ENCODE data around the gene AMMECR1. TPM values are rescaled to one million over a fixed set of nuclear protein-coding genes. Genes with fewer than 3 reads are reported as not detected.
"Not testable (repeated sequence)": the region's sequence is repeated elsewhere in the genome, so short reads cannot be mapped to it uniquely, and the experiment has no call there.

Gene AMMECR1
- total RNA-seq, 6 donors from 2014 or later = 1.4 to 20.1 (median 8.0) TPM

- H3K27ac ChIP-seq = no peak overlapping the region
- 50 to 82% methylated on average over 6 of the region's 6 CpGs for WGBS, 2 donors
- TF ChIP-seq, protein P1, sequence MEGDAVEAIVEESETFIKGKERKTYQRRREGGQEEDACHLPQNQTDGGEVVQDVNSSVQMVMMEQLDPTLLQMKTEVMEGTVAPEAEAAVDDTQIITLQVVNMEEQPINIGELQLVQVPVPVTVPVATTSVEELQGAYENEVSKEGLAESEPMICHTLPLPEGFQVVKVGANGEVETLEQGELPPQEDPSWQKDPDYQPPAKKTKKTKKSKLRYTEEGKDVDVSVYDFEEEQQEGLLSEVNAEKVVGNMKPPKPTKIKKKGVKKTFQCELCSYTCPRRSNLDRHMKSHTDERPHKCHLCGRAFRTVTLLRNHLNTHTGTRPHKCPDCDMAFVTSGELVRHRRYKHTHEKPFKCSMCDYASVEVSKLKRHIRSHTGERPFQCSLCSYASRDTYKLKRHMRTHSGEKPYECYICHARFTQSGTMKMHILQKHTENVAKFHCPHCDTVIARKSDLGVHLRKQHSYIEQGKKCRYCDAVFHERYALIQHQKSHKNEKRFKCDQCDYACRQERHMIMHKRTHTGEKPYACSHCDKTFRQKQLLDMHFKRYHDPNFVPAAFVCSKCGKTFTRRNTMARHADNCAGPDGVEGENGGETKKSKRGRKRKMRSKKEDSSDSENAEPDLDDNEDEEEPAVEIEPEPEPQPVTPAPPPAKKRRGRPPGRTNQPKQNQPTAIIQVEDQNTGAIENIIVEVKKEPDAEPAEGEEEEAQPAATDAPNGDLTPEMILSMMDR (IDR thresholded peaks at IDR 0.05) = peak in 5 of 6 experiments; percentile 15 to 53 (median 29)
- TF ChIP-seq POLR2AphosphoS5 (IDR thresholded peaks at IDR 0.05) = no peak
- no peaks in the 10 kb centered on the region for H3K9me3 ChIP-seq
- H3K36me3 ChIP-seq = no peaks in the 10 kb centered on the region
- no peaks in the 10 kb centered on the region for H3K27me3 ChIP-seq
- ATAC-seq (ENCODE audit: low FRiP score in 2 of 2) (no peak), DNase-seq (no peak)
- H3K4me1 ChIP-seq = peaks cover 0 to 5% (median 2%) of the 10 kb centered on the region in 4 donors
- no peak overlapping the region for H3K4me3 ChIP-seq
Measured at GRCh38 chrX:110156167-110156754, 161.6 kb downstream of the AMMECR1 start.

GRCh38 chrX:110155759-110156158 lies 162.1 kb downstream of the AMMECR1 start:
- WGBS, 2 donors = 44 to 100% methylated on average over 1 of the region's 1 CpG
- DNase-seq (no peak), ATAC-seq (ENCODE audit: low FRiP score in 2 of 2) (no peak)
- H3K4me1 ChIP-seq = peaks cover 0 to 2% (median under 1%) of the 10 kb centered on the region in 4 donors
- H3K4me3 ChIP-seq = no peak overlapping the region
- H3K9me3 ChIP-seq = no peaks in the 10 kb centered on the region
- no peak overlapping the region for H3K27ac ChIP-seq
- H3K27me3 ChIP-seq = no peaks in the 10 kb centered on the region
- TF ChIP-seq EP300 (IDR thresholded peaks at IDR 0.05) = no peak
- TF ChIP-seq POLR2A (IDR thresholded peaks at IDR 0.05) = no peak
- no peak for TF ChIP-seq POLR2AphosphoS5 (IDR thresholded peaks at IDR 0.05)
- TF ChIP-seq, protein P1 (IDR thresholded peaks at IDR 0.05) = no peak
- H3K36me3 ChIP-seq = no peaks in the 10 kb centered on the region

DNA sequence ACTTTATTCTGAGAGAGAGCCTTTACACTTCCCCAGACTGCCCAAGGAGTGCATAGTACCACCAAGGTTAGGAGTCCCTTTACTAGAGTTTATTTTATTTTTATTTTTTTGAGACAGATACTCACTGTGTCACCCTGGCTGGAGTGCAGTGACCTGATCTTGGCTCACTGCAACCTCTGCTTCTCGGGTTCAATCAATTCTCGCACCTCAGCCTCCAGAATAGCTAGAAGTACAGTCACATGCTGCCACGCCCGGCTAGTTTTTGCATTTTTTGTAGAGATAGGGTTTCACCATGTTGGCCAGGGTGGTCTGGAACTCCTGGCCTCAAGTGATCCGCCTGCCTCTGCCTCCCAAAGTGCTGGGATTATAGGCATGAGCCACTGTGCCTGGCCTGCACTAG lies 163.6 kb downstream of the AMMECR1 start:
- not testable (repeated sequence) for DNase-seq; H3K27ac ChIP-seq; H3K9me3 ChIP-seq; H3K4me3 ChIP-seq; H3K27me3 ChIP-seq; H3K4me1 ChIP-seq; H3K36me3 ChIP-seq; ATAC-seq (ENCODE audit: low FRiP score in 2 of 2)
- WGBS, 2 donors = 79 to 84% methylated on average over 5 of the region's 5 CpGs

- no peak for ATAC-seq (ENCODE audit: low FRiP score in 2 of 2)
- H3K27me3 ChIP-seq = no peaks in the 10 kb centered on the region
- no peaks in the 10 kb centered on the region for H3K36me3 ChIP-seq
- TF ChIP-seq POLR2A (IDR thresholded peaks at IDR 0.05) = no peak
- TF ChIP-seq POLR2AphosphoS5 (IDR thresholded peaks at IDR 0.05) = no peak
- TF ChIP-seq EP300 (IDR thresholded peaks at IDR 0.05) = no peak
- TF ChIP-seq, protein P1 (IDR thresholded peaks at IDR 0.05) = no peak
- no peak overlapping the region for H3K4me3 ChIP-seq
- no peak for DNase-seq
- no peak overlapping the region for H3K27ac ChIP-seq
- no peaks in the 10 kb centered on the region for H3K9me3 ChIP-seq
- H3K4me1 ChIP-seq = no peaks in the 10 kb centered on the region
- WGBS, 2 donors = 78 to 86% methylated on average over 2 of the region's 2 CpGs
Measured at GRCh38 chrX:110153896-110154295, 164.0 kb downstream of the AMMECR1 start.

DNA sequence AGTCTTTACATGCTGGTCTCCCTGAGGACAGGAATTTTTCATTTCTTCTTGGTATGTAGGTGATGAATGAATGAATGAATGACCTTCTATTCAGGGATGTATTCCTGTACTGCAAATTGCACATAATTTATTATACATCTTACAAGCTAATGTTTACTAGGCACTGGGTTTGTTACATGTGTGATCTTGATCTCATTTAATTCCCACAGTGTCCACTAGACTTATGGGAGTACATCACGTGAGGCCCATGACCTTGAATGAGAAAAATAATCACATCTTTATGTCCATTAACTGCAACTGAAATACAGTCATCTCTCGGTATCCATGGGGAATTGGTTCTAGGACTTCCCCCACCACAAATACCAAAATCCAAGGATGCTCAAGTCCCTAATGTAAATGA lies 164.6 kb downstream of the AMMECR1 start:
- WGBS, 2 donors = 86 to 94% methylated on average over 2 of the region's 2 CpGs
- TF ChIP-seq EP300 (IDR thresholded peaks at IDR 0.05) (no peak), POLR2AphosphoS5 (IDR thresholded peaks at IDR 0.05) (no peak), POLR2A (IDR thresholded peaks at IDR 0.05) (no peak)
- TF ChIP-seq, protein P1 (IDR thresholded peaks at IDR 0.05) = no peak
- Histone ChIP-seq H3K27ac (no peak overlapping the region), H3K4me1 (no peaks in the 10 kb centered on the region), H3K36me3 (no peaks in the 10 kb centered on the region), H3K4me3 (no peak overlapping the region), H3K9me3 (no peaks in the 10 kb centered on the region), H3K27me3 (no peaks in the 10 kb centered on the region)
- DNase-seq = no peak
- ATAC-seq (ENCODE audit: low FRiP score in 2 of 2) = no peak

Data from upper lobe of left lung (tissue), 6 donors.